Fibroblast of the aortic adventitia (primary cell): ENCODE data around the gene CDR2L. TPM values are rescaled to one million over a fixed set of nuclear protein-coding genes. Genes with fewer than 3 reads are reported as not detected.

Source experiments
- DNase-seq: peaks from one replicate; pipeline ENCODE4 v3.0.0-alpha.2; 2010; ENCODE audit warnings: low read depth
- H3K4me3 ChIP-seq: 2 replicates; pipeline ENCODE4 v1.5.1; 2011; ENCODE audit warnings: low read depth, mild to moderate bottlenecking, control low read depth, low read length, moderate library complexity
- total RNA-seq: library from RNA; depleted of rRNA; stranded (reverse); fragments of >200 nt; gene quantifications from 2 replicates; pipeline ENCODE4 v1.2.3, GENCODE V29; 2012; ENCODE audit warnings: low replicate concordance
- TF ChIP-seq, protein P1 (sequence below): IDR thresholded peaks from 2 replicates; pipeline ENCODE4 v1.5.1; 2011; ENCODE audit warnings: mild to moderate bottlenecking, low read length, control low read depth, inconsistent platforms; ENCODE audit not compliant: insufficient read depth

The CDR2L gene
- total RNA-seq, 1 donor, result 15.3 TPM

GRCh38 chr17:74959826-74960515 lies 27.5 kb upstream of the CDR2L start:
- TF ChIP-seq, protein P1, sequence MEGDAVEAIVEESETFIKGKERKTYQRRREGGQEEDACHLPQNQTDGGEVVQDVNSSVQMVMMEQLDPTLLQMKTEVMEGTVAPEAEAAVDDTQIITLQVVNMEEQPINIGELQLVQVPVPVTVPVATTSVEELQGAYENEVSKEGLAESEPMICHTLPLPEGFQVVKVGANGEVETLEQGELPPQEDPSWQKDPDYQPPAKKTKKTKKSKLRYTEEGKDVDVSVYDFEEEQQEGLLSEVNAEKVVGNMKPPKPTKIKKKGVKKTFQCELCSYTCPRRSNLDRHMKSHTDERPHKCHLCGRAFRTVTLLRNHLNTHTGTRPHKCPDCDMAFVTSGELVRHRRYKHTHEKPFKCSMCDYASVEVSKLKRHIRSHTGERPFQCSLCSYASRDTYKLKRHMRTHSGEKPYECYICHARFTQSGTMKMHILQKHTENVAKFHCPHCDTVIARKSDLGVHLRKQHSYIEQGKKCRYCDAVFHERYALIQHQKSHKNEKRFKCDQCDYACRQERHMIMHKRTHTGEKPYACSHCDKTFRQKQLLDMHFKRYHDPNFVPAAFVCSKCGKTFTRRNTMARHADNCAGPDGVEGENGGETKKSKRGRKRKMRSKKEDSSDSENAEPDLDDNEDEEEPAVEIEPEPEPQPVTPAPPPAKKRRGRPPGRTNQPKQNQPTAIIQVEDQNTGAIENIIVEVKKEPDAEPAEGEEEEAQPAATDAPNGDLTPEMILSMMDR, result no peak
- DNase-seq, result peak; percentile 19
- no peak overlapping the region for H3K4me3 ChIP-seq

- no peak overlapping the region for H3K4me3 ChIP-seq
- TF ChIP-seq, protein P1, result peak; percentile 43
- DNase-seq, result peak; percentile 14
Observed at GRCh38 chr17:74960570-74961342, 26.7 kb upstream of the CDR2L start.

GRCh38 chr17:74961657-74962350 lies 25.6 kb upstream of the CDR2L start:
- TF ChIP-seq, protein P1, result peak; percentile 68
- no peak overlapping the region for H3K4me3 ChIP-seq
- DNase-seq, result peak; percentile 90

GRCh38 chr17:74962622-74963394 lies 24.6 kb upstream of the CDR2L start:
- H3K4me3 ChIP-seq, result no peak overlapping the region
- no peak for DNase-seq
- TF ChIP-seq, protein P1, result no peak

- DNase-seq, result no peak
- H3K4me3 ChIP-seq, result no peak overlapping the region
- TF ChIP-seq, protein P1, result no peak
Observed at GRCh38 chr17:74963656-74964055, 23.8 kb upstream of the CDR2L start.

DNA sequence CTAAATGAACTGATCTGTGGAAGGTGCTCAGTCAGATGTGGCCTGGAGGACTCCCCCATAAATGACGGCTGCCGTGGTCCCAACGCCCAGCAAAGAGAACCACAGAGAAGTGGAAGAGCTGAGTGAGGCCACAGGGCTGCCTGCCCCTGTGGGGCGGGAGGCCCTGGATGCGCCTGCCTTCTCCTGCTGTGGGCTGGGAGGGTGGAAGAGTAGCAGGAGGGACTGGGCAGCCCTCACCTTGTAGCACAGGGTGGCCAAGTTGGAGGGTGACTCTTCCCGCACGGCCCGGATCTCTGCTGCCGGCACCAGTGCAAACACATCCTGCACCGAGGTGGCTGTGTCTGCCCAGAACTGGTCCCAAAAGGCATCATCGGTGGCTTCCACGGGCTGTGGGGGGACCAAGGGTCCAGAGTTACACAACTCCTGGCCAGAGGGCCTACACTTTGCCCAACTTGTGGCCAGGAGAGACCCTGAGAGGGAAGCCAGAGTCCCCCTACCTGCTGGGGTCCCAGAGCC lies 23.1 kb upstream of the CDR2L start:
- DNase-seq, result no peak
- TF ChIP-seq, protein P1, result no peak
- H3K4me3 ChIP-seq, result no peak overlapping the region
